OCI-LY7 (cell line): ENCODE data around the gene C2orf72.

Experiments used
- EZH2phosphoT487 ChIP-seq: fragments of 200-600 bp; sonication (generic); IDR thresholded peaks from 2 replicates; pipeline ENCODE4 v1.6.1; 2018; ENCODE audit warnings: low read depth, borderline replicate concordance, mild to moderate bottlenecking, mixed run types, antibody characterized with exemption, low read length, moderate library complexity, mixed read lengths
- TF ChIP-seq, protein P1 (sequence below): fragments of 200-600 bp; sonication (generic); conservative IDR thresholded peaks from 2 replicates; pipeline ENCODE4 v1.5.1; 2014; ENCODE audit warnings: mild to moderate bottlenecking, antibody characterized with exemption, low read length, moderate library complexity, mixed read lengths

DNA sequence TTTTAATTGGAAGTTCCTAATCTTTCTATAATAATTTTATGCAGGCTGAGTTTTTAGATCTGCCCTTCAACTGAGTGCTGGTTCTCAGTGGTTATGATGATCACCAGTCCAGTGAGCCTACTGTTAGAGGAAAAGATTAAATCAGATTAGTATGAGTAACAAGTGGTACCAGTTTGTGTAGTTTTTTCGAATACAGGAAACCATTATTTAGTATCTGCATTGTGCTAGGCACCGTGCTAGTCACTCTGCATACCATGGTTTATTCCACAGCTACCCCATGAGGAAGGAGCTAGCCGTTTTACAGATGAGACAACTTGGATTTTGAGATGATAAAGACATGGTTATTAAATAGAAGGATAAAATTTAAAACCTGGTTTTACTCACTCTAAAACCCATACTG is 25.5 kb downstream of the C2orf72 start:
- TF ChIP-seq, protein P1, sequence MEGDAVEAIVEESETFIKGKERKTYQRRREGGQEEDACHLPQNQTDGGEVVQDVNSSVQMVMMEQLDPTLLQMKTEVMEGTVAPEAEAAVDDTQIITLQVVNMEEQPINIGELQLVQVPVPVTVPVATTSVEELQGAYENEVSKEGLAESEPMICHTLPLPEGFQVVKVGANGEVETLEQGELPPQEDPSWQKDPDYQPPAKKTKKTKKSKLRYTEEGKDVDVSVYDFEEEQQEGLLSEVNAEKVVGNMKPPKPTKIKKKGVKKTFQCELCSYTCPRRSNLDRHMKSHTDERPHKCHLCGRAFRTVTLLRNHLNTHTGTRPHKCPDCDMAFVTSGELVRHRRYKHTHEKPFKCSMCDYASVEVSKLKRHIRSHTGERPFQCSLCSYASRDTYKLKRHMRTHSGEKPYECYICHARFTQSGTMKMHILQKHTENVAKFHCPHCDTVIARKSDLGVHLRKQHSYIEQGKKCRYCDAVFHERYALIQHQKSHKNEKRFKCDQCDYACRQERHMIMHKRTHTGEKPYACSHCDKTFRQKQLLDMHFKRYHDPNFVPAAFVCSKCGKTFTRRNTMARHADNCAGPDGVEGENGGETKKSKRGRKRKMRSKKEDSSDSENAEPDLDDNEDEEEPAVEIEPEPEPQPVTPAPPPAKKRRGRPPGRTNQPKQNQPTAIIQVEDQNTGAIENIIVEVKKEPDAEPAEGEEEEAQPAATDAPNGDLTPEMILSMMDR, result no peak
- TF ChIP-seq EZH2phosphoT487, result no peak
